Esophagus squamous epithelium (tissue), 5 donors: ENCODE data around the gene PSENEN. TPM values are rescaled to one million over a fixed set of nuclear protein-coding genes. Genes with fewer than 3 reads are reported as not detected.

Experiments
- DNase-seq: peaks from one replicate; lab custom pipeline; 2025; lab: John Stamatoyannopoulos, UW
- H3K27ac ChIP-seq, 4 donors: fragments of 200-600 bp; sonication (generic); one replicate each; pipeline ENCODE4 v1.5.1; 2016 to 2019; ENCODE audit warnings: mild to moderate bottlenecking in 1 of 4
- H3K27me3 ChIP-seq, 4 donors: fragments of 200-600 bp; sonication (generic); 1 replicate in 3 of 4; 2 replicates in 1 of 4; pipeline versions ENCODE4 v1.5.1 to v1.6.0; 2017 to 2021; ENCODE audit warnings: antibody characterized with exemption in 1 of 4
- H3K36me3 ChIP-seq, 3 donors: fragments of 200-600 bp; sonication (generic); one replicate each; pipeline ENCODE4 v1.5.1; 2016 to 2019
- H3K4me1 ChIP-seq, 3 donors: fragments of 200-600 bp; sonication (generic); one replicate each; pipeline ENCODE4 v1.5.1; 2017 to 2019
- H3K4me3 ChIP-seq, 4 donors: fragments of 200-600 bp; sonication (generic); 1 replicate in 3 of 4; 2 replicates in 1 of 4; pipeline ENCODE4 v1.5.1; 2016 to 2019; ENCODE audit warnings: mild to moderate bottlenecking in 2 of 4, moderate library complexity in 1 of 4
- H3K9me3 ChIP-seq, 3 donors: fragments of 200-600 bp; sonication (generic); one replicate each; pipeline ENCODE4 v1.5.1; 2016 to 2019
- POLR2A ChIP-seq, 4 donors: fragments of 450-650 bp; IDR thresholded peaks; one replicate each; pipeline ENCODE4 v1.6.1; 2017; ENCODE audit warnings: antibody characterized with exemption in 4 of 4, mild to moderate bottlenecking in 4 of 4, moderate library complexity in 3 of 4
- WGBS, 2 donors: methylation state at CpG; one replicate each; pipeline ENCODE4 v1.1.5; 2018; 5-methylcytosine and 5-hydroxymethylcytosine counted together
- intact Hi-C: fragments of 100-400 bp; cut with DNase I; formaldehyde crosslinking; loops from one replicate; pipeline ENCODE4 v1.15.0; 2022
- total RNA-seq, 4 donors: library from RNA; depleted of rRNA; stranded (reverse); fragments of >200 nt; gene quantifications; one replicate each; pipeline ENCODE4 v1.1.0, GENCODE V29; 2016
- TF ChIP-seq, protein P1 (sequence below), 6 experiments: fragments of 450-650 bp in 4 of 6; fragments of 200-600 bp in 2 of 6; sonication (generic) in 2 of 6; IDR thresholded peaks; one replicate each; pipeline ENCODE4 v1.5.1; 2016 to 2019; ENCODE audit warnings: antibody characterized with exemption in 6 of 6, mild to moderate bottlenecking in 4 of 6, moderate library complexity in 4 of 6
- donor health status: DM: yes; HTN: yes; CAD: no.

Gene PSENEN
- total RNA-seq, 4 donors from 2014 or later: 23.3 to 33.9 (median 32.3) TPM

DNA sequence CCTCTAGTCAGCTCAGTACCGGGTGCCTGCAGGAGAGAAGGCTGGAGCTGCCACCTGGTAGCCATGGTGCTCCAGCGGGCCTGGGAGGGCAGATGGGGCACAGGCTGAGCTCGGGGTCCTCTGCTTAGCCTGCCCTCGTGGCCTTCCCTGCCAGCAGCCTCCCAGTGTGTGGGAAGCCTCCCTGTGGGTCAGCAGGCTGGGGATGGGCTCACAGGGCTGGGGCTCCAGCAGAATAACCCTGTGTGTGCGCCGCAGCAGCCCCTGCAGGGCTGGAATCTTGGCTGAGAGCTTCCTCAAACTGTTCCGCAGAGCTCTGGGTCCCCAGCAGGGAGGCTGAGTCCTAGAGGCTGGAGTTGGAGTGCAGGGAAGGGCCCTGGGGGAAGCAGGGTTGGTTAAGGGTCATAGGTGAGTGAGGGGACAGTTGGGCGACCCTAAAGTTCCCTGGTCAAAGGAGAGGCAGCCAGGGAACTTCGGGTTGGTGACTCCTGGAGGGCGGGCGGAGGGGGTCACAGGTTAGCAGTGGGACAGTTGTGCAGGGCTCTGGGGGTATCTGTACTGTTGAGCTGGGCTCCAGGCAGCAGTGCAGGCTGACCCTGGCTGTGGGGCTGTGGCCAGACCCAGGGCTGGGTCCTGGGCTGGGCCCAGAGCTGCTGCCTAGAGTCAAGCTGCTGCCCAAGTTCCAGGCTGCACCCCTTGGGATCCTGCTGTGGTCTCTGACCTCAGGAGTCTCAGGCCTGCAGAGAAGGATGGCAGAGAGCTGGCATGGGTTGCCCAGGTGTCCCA is 43.9 kb downstream of the PSENEN start:
- no peak for DNase-seq
- TF ChIP-seq POLR2A (IDR thresholded peaks at IDR 0.05): no peak
- TF ChIP-seq, protein P1, sequence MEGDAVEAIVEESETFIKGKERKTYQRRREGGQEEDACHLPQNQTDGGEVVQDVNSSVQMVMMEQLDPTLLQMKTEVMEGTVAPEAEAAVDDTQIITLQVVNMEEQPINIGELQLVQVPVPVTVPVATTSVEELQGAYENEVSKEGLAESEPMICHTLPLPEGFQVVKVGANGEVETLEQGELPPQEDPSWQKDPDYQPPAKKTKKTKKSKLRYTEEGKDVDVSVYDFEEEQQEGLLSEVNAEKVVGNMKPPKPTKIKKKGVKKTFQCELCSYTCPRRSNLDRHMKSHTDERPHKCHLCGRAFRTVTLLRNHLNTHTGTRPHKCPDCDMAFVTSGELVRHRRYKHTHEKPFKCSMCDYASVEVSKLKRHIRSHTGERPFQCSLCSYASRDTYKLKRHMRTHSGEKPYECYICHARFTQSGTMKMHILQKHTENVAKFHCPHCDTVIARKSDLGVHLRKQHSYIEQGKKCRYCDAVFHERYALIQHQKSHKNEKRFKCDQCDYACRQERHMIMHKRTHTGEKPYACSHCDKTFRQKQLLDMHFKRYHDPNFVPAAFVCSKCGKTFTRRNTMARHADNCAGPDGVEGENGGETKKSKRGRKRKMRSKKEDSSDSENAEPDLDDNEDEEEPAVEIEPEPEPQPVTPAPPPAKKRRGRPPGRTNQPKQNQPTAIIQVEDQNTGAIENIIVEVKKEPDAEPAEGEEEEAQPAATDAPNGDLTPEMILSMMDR (IDR thresholded peaks at IDR 0.05): no peak
- intact Hi-C loops: no loop called here
- 92% methylated on average over 8 of the region's 11 CpGs; no CpG with 5 or more reads in 1 of the 2 donors for WGBS, 2 donors
- Histone ChIP-seq H3K27ac (no peak overlapping the region), H3K27me3 (peaks cover 0 to 15% (median 0%) of the 10 kb centered on the region in 4 donors), H3K4me1 (no peaks in the 10 kb centered on the region), H3K36me3 (peaks cover 0 to 19% (median 0%) of the 10 kb centered on the region in 3 donors), H3K9me3 (no peaks in the 10 kb centered on the region), H3K4me3 (no peak overlapping the region)

DNA sequence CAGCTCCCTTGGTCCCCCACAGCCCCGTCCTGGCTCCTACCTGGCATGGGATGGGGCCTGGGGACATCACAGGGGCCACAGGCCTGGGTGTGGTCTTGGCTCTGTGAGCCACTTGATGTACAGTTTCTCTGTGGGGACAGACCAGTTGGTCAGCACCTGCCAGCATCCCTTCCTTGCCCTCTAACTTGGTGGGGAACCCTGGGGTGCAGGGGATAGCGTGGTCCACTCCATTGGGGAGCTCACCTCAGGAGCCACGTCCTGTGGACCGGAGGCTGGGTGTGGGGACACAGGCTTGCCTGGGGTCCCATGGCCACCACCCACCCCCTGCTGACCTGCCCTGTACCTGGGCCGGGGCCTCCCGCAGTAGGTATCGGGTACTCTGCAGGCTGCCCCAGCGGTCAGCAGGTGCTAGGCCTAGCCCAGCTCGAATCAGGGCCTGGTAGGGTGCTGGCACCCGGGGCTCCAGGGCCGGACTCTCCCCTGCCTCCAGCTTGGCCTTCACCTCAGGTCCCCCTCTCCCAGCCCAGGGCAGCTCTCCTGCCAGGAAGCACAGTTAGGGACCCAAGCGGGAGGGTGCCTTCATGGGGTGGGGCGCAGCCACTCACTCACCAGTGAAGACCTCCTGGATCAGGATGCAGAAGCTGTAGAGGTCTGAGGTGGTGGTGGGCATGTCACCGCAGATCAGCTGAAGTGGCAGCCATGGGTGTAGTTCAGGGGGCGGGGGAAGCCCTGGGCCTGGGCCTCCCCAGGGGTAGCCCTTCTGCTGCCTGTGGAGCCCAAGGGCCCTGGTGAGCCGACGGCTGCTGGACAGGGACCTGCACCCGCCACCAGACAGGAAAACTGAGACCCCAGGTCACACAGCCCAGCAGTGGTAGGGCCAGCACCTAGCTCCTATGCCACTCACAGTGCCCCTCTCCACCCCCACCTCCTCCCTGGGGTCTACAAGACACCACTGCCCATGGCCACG is 44.8 kb downstream of the PSENEN start:
- Histone ChIP-seq H3K4me1 (no peaks in the 10 kb centered on the region), H3K27ac (no peak overlapping the region), H3K9me3 (no peaks in the 10 kb centered on the region), H3K4me3 (no peak overlapping the region), H3K36me3 (peaks cover 0 to 10% (median 0%) of the 10 kb centered on the region in 3 donors), H3K27me3 (peaks cover 0 to 16% (median 0%) of the 10 kb centered on the region in 4 donors)
- WGBS, 2 donors: 50% methylated on average over 2 of the region's 19 CpGs; no CpG with 5 or more reads in 1 of the 2 donors
- no peak for DNase-seq
- intact Hi-C loops: no loop called here
- TF ChIP-seq, protein P1 (IDR thresholded peaks at IDR 0.05): no peak
- no peak for TF ChIP-seq POLR2A (IDR thresholded peaks at IDR 0.05)

DNA sequence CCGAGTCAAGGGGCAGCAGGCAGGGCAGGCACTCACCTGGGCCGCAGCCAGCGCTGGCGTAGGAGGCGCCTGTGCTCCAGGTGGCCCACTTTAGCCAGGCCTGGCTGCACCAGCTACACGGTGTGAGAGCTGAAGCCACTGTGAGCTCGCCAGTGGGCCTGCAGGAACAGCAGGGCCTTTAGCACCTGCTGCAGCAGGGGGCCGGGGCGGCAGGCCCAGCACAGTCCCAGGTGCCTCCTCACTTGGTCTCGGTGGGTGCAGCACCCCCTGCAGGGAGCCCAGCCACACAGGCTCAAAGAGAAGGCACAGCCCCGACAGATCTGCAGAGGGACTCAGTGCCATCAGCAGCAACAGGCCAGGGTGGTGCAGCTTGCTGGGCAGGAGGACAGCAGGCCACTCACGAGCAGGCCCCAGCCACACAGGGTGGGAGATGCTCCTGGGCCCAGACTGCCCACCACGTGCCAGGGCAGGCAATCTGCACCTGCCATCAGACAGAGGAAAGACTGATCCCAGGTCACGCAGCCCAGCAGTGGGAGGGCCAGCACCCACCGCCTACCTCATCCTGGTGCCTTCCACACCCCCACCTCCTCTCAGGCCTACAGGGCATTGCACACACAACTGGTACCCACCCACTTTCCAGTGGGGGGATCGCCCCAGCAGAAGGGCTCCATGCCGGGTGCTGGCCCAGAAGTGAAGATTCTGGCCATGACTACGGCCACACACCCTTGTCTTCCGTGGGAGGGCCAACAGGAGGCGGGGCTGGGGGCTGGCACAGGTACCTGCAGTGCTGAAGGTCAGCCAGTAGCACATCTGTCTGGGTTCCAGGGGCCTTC is 45.7 kb downstream of the PSENEN start:
- H3K36me3 ChIP-seq: peaks cover 0 to 9% (median 0%) of the 10 kb centered on the region in 3 donors
- 0% methylated on average over 1 of the region's 20 CpGs; no CpG with 5 or more reads in 1 of the 2 donors for WGBS, 2 donors
- no peak overlapping the region for H3K27ac ChIP-seq
- TF ChIP-seq, protein P1 (IDR thresholded peaks at IDR 0.05): no peak
- TF ChIP-seq POLR2A (IDR thresholded peaks at IDR 0.05): no peak
- no peaks in the 10 kb centered on the region for H3K9me3 ChIP-seq
- H3K27me3 ChIP-seq: peaks cover 0 to 26% (median 0%) of the 10 kb centered on the region in 4 donors
- H3K4me1 ChIP-seq: no peaks in the 10 kb centered on the region
- DNase-seq: no peak
- H3K4me3 ChIP-seq: no peak overlapping the region
- intact Hi-C loops: no loop called here

DNA sequence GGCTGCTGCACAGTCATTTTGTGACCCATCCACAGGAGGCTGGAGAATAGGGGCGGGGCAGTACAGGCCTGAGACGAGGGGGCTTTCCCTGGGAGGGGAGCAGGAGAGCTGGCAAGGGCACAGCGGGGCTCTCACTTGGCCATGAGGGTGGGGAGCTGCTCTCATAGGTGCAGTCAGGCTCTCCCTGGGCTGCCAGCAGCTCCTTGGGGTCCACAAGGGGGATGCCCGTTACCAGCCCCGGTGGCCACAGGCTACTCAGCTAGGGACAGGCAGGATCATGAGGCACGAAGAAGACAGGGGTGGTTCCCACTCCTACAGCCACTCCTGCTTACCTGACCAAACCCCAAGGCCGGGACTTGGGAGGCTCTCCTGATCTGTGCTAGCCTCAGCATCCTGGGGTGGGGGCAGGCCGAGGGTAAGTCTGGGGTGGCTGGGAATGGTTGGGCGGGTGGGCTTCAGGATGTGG is 46.4 kb downstream of the PSENEN start:
- no peak overlapping the region for H3K4me3 ChIP-seq
- TF ChIP-seq, protein P1 (IDR thresholded peaks at IDR 0.05): no peak
- TF ChIP-seq POLR2A (IDR thresholded peaks at IDR 0.05): no peak
- WGBS, 2 donors: no CpG with 5 or more reads among the region's 9 CpGs
- intact Hi-C loops: no loop called here
- H3K9me3 ChIP-seq: no peaks in the 10 kb centered on the region
- peaks cover 0 to 8% (median 0%) of the 10 kb centered on the region in 3 donors for H3K36me3 ChIP-seq
- no peak overlapping the region for H3K27ac ChIP-seq
- no peaks in the 10 kb centered on the region for H3K4me1 ChIP-seq
- no peak for DNase-seq
- peaks cover 0 to 32% (median 1%) of the 10 kb centered on the region in 4 donors for H3K27me3 ChIP-seq
